Measurements from ENCODE around the gene MEF2D.

The MEF2D gene

DNA sequence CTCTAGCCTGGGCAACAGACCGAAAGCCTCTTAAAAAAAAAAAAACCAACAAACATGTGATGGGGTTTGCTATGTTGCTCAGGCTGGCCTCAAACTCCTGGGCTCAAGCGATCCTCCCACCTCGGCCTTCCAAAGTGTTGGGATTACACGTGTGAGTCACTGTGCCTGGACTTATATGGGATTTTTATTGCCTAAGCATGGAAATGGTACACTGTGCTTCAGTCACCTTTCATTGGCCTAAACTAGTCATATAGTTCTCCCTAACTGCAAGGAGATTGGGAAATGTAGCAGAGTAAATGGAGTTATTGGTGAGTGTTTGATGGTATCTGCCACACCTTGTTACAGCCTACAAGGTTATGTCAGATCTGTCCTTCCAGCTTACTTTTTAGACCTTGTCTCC is 17.2 kb upstream of the MEF2D start:
- TF ChIP-seq PATZ1 (CRISPR knock-in tag; IDR thresholded peaks at IDR 0.05; ENCODE audit: borderline replicate concordance) (no peak), CSDC2 (CRISPR knock-in tag; IDR thresholded peaks at IDR 0.05) (no peak), TOX (CRISPR knock-in tag; IDR thresholded peaks at IDR 0.05; ENCODE audit: borderline replicate concordance) (no peak), ESRRG (CRISPR knock-in tag; IDR thresholded peaks at IDR 0.05) (no peak), ZFP3 (CRISPR knock-in tag; IDR thresholded peaks at IDR 0.05) (no peak), ISL1 (CRISPR knock-in tag; IDR thresholded peaks at IDR 0.05) (no peak), PPARA (CRISPR knock-in tag; IDR thresholded peaks at IDR 0.05; ENCODE audit: borderline replicate concordance) (no peak), BACH2 (CRISPR knock-in tag; IDR thresholded peaks at IDR 0.05; ENCODE audit: borderline replicate concordance) (no peak), ZFP30 (CRISPR knock-in tag; IDR thresholded peaks at IDR 0.05) (no peak), SNAI2 (CRISPR knock-in tag; IDR thresholded peaks at IDR 0.05) (no peak), ARNTL (CRISPR knock-in tag; IDR thresholded peaks at IDR 0.05; ENCODE audit: borderline replicate concordance, low read depth) (no peak), OSR1 (CRISPR knock-in tag; IDR thresholded peaks at IDR 0.05) (no peak), CREB5 (CRISPR knock-in tag; IDR thresholded peaks at IDR 0.05; ENCODE audit: low read depth) (no peak), TSHZ2 (CRISPR knock-in tag; IDR thresholded peaks at IDR 0.05) (no peak), ZNF70 (CRISPR knock-in tag; IDR thresholded peaks at IDR 0.05) (no peak)
- TF ChIP-seq, protein P1, sequence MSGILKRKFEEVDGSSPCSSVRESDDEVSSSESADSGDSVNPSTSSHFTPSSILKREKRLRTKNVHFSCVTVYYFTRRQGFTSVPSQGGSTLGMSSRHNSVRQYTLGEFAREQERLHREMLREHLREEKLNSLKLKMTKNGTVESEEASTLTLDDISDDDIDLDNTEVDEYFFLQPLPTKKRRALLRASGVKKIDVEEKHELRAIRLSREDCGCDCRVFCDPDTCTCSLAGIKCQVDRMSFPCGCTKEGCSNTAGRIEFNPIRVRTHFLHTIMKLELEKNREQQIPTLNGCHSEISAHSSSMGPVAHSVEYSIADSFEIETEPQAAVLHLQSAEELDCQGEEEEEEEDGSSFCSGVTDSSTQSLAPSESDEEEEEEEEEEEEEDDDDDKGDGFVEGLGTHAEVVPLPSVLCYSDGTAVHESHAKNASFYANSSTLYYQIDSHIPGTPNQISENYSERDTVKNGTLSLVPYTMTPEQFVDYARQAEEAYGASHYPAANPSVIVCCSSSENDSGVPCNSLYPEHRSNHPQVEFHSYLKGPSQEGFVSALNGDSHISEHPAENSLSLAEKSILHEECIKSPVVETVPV (CRISPR knock-in tag; IDR thresholded peaks at IDR 0.05), result no peak
- TF ChIP-seq, protein P2, sequence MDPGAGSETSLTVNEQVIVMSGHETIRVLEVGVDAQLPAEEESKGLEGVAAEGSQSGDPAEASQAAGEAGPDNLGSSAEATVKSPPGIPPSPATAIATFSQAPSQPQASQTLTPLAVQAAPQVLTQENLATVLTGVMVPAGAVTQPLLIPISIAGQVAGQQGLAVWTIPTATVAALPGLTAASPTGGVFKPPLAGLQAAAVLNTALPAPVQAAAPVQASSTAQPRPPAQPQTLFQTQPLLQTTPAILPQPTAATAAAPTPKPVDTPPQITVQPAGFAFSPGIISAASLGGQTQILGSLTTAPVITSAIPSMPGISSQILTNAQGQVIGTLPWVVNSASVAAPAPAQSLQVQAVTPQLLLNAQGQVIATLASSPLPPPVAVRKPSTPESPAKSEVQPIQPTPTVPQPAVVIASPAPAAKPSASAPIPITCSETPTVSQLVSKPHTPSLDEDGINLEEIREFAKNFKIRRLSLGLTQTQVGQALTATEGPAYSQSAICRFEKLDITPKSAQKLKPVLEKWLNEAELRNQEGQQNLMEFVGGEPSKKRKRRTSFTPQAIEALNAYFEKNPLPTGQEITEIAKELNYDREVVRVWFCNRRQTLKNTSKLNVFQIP (CRISPR knock-in tag; IDR thresholded peaks at IDR 0.05; ENCODE audit: borderline replicate concordance, low read depth), result no peak
- no peak for ATAC-seq

GRCh38 chr1:156516821-156517220 is 16.2 kb upstream of the MEF2D start:
- TF ChIP-seq ZC3H10 (CRISPR knock-in tag; IDR thresholded peaks at IDR 0.05) (no peak), RARB (CRISPR knock-in tag; IDR thresholded peaks at IDR 0.05) (no peak), CREB5 (CRISPR knock-in tag; IDR thresholded peaks at IDR 0.05; ENCODE audit: low read depth) (no peak), ZNF70 (CRISPR knock-in tag; IDR thresholded peaks at IDR 0.05) (no peak), OSR1 (CRISPR knock-in tag; IDR thresholded peaks at IDR 0.05) (no peak)
- TF ChIP-seq, protein P2 (CRISPR knock-in tag; IDR thresholded peaks at IDR 0.05; ENCODE audit: borderline replicate concordance, low read depth), result no peak
- no peak for ATAC-seq
